Mucosa of gallbladder (tissue), 1 donor: Measurements from ENCODE around the gene CALHM2. TPM values are rescaled to one million over a fixed set of nuclear protein-coding genes. Genes with fewer than 3 reads are reported as not detected.
"Not testable (repeated sequence)": the region's sequence is repeated elsewhere in the genome, so short reads cannot be mapped to it uniquely, and the experiment has no call there.

Experiments used
- DNase-seq: peaks from one replicate; pipeline ENCODE4 v3.0.0-alpha.2; 2020; ENCODE audit warnings: low spot score
- total RNA-seq: library from RNA; stranded (reverse); gene quantifications from one replicate; pipeline ENCODE4 v1.2.1, GENCODE V29; 2021
- donor health status: DM: no; HTN: no; CAD: no.

Gene CALHM2
- total RNA-seq, 1 donor from 2014 or later = 24.8 TPM

- no peak for DNase-seq
Observed at GRCh38 chr10:103450201-103450695, 1.9 kb downstream of the CALHM2 start.

DNA sequence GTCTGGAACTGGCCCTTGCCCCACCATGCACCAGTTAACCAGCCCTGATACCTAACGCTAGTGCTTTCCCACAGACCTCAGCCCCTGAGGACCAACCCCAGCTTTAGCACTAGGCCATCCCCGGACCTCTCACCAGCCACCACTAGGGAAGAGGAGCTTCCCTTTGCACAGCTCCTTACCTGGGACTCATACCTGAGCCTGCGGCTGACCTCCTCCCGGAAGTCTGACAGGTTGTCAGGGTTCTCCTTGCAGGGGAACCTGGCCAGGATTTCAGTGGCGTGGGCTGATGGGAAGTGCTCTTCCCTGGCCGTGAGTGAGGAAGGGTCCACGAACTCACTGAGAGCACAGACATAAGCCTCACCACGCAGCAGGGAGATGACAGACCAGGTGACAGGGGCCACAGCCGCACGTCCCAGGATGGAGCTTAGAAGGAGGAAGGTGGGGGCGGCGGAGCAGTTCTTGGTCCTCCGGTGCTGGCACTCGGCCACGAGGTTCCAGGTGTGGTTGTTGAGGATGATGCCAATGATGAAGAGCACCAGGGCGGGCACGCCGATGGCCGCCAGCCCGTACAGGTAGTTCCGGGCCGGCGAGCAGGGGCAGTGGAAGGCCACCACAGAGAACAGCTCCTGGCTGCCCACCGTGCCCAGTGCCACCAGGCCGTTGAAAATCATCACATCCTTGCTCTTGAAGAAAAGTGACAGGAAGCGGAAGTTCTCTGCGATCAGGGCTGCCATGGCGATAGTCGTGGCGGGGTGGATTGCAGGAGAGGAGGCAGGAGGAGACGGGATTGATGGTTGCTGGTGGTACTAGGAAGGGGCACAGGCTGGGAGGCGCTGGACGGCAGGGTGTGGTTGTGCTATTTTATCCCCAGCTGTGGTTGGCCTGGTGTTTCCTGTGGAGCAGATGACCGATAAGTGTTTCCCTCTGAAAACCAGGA lies 2.7 kb downstream of the CALHM2 start:
- DNase-seq = no peak

GRCh38 chr10:103448746-103449145 lies 3.4 kb downstream of the CALHM2 start:
- no peak for DNase-seq

- no peak for DNase-seq
Observed at GRCh38 chr10:103447187-103447586, 5.0 kb downstream of the CALHM2 start.

GRCh38 chr10:103445767-103446567 lies 6.2 kb downstream of the CALHM2 start:
- peak; percentile 35 for DNase-seq

GRCh38 chr10:103445366-103445765 lies 6.8 kb downstream of the CALHM2 start:
- no peak for DNase-seq

GRCh38 chr10:103444478-103444877 lies 7.7 kb downstream of the CALHM2 start:
- no peak for DNase-seq

GRCh38 chr10:103443475-103444185 lies 8.5 kb downstream of the CALHM2 start:
- DNase-seq = no peak

GRCh38 chr10:103442031-103442461 lies 10.1 kb downstream of the CALHM2 start:
- peak; percentile 22 for DNase-seq

GRCh38 chr10:103441611-103442010 lies 10.6 kb downstream of the CALHM2 start:
- DNase-seq = no peak

- DNase-seq = no peak
Observed at GRCh38 chr10:103441206-103441605, 11.0 kb downstream of the CALHM2 start.

- DNase-seq = no peak
Observed at GRCh38 chr10:103440416-103440815, 11.8 kb downstream of the CALHM2 start.

GRCh38 chr10:103439776-103440175 lies 12.4 kb downstream of the CALHM2 start:
- DNase-seq = no peak

DNA sequence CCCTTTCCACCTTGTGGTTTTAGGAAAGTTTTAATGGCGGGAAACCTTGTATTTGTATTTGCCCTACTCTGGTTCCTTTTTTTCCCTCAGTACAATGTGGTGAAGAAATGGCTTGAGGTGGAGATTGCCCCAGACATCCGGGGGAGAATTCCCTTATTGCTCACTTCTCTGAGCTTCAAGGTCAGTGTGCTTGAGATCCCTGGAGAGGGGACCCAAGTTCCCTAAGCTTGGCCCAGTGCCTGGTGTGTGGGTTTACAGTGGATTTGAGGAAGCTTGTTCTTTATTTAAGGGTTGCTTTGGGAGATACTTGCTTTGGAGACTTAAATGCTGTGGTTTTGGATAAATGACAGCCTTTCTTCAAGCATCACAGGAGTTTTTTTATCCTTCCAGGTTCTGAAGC lies 18.3 kb downstream of the CALHM2 start:
- DNase-seq = no peak

DNA sequence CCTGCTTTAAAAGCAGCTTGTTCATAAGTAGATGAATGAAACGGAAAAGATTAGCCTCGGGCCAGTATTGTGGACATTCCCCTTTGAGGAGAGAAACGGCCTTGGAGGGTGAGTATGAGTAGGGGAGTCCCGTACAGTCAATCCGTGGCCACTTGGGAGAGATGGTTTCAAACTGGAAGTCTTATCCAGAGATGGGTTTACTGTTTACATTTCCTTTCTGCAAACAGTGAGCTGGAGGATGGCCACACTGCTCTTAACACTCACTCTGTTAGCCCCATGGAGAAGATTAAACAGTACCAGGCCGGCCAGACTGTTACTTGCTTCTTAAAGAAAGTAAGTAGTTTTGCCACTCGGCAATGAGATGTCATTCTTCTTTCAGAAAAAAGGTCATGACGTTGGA lies 20.3 kb downstream of the CALHM2 start:
- no peak for DNase-seq

GRCh38 chr10:103429647-103430046 lies 22.5 kb downstream of the CALHM2 start:
- DNase-seq = no peak

GRCh38 chr10:103428989-103429643 lies 23.1 kb downstream of the CALHM2 start:
- no peak for DNase-seq

GRCh38 chr10:103427866-103428265 lies 24.3 kb downstream of the CALHM2 start:
- DNase-seq = no peak

DNA sequence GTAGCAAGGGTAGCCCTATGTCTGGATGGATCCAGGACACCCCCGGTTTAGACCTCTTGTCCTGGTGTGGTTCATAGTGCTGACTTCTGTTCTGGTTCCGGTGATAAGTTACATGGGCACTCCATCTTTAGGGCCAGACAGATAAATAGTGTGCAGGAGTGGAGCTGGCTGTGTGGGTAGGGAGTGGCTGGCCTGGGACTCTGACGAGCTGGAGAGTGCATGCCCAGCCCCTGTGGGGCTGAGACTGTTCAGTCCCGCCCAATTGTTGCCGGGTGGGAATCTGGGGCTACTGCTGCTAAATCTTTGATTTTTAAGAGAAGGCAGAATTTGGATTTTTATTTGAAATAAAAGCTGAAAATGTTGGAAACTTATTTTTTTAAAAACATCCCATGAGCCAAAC lies 28.4 kb downstream of the CALHM2 start:
- no peak for DNase-seq

DNA sequence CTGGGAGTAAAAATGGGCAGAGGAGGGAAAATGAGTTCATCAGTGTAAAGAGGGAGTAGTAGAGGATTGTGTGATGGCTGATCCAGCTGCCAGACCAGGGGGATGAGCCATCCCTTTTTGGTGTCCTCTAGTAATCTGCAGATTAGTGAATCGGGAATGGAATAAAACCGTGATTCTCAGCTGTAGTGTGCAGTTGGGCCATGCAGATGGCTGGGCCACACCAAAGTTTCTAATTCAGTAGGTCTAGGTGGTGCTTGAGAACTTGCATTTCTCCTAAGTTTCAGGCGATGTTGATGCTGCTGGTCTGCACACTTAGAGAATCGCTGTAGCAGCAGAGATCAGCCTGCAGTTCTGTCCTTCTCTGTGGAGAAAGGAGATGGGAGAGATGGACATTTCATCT lies 33.1 kb downstream of the CALHM2 start:
- no peak for DNase-seq

DNA sequence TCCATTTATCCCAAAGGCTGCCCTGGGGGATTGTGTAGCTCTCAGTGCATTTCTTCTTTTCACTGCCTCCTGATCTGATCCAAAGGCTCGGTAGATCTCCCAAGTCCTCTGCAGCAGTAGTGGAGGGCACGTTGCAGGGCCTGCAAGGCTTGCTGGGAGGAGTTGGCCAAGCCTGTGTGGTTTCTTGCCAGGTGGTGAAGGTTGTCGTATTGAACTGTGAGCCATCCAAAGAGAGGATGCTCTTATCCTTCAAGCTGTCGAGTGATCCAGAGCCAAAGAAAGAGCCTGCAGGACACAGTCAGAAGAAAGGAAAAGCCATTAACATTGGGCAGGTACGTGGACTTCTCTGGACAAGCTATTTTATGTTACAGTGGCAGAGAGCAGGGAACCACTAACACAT lies 34.6 kb downstream of the CALHM2 start:
- no peak for DNase-seq

DNA sequence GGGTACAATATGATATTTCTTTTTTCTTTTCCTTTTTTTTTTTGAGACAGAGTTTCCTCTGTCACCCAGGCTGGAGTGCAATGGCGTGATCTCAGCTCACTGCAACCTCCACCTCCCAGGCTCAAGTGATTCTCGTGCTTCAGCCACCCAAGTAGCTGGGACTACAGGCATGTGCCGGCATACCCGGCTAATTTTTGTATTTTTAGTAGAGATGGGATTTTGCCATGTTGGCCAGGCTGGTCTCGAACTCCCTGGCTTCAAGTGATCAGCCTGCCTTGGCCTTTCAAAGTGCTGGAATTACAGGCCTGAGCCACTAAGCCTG lies 35.1 kb downstream of the CALHM2 start:
- not testable (repeated sequence) for DNase-seq
